ENCODE data around the gene RCSD1. TPM values are rescaled to one million over a fixed set of nuclear protein-coding genes. Genes with fewer than 3 reads are reported as not detected.

Gene RCSD1
- total and polyA plus RNA-seq, 2 of the 13 experiments (the other 11 are each of a cell fraction or from before 2014, with no cell fraction given), result not detected

DNA sequence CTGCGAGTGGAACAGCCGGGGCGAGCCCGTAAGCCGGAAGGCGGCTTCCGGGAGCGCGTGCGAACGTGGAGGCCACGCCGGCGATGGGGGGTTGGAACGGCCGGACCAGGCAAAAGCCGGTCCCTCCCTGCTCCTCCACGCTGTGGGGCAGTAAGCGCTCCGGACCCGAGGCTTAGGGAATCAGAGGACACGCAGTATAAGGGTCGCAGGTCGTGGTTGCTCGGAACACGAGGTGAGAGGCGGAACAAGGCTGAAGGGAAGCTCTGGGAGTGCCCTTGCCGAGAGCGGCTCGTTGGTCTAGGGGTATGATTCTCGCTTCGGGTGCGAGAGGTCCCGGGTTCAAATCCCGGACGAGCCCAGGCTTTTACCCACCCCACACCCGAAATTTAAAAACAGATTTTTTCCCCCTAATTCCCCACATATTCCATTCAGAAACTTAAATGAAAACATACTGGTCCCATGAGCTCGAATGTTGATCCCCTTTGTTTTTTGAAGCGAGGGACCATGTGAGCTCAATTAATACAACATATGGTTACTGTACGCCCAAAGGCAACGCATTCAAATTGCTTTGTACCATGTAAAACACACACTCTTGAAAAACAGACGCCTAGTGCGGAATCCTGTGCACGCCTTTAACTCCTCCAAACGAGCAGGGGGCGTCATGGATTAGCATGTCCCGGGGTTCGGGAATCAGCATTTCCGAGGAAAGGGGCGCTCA lies 84.6 kb downstream of the RCSD1 start (continued):
- TF ChIP-seq CHD4 (IDR thresholded peaks at IDR 0.05; ENCODE audit: borderline replicate concordance, low read length) (no peak), ZNF780A (CRISPR knock-in tag; IDR thresholded peaks at IDR 0.05) (peak; percentile 89), NR2C2 (CRISPR knock-in tag; IDR thresholded peaks at IDR 0.05; ENCODE audit: borderline replicate concordance) (peak; percentile 64; the same call in 1 of the 2 replicates), NKX3-1 (CRISPR knock-in tag; IDR thresholded peaks at IDR 0.05) (peak; percentile 68; the same call in 1 of the 2 replicates), CCAR2 (optimal IDR thresholded peaks at IDR 0.05; ENCODE audit: low read depth, low read length) (no peak), SMYD3 (CRISPR knock-in tag; IDR thresholded peaks at IDR 0.05) (peak; percentile 73; the same call in 1 of the 2 replicates), JUN (CRISPR knock-in tag; IDR thresholded peaks at IDR 0.05) (peak; percentile 45; the same call in 1 of the 2 replicates), ZNF83 (CRISPR knock-in tag; IDR thresholded peaks at IDR 0.05; ENCODE audit: borderline replicate concordance) (peak; percentile 75; the same call in 1 of the 2 replicates), NFIB (CRISPR knock-in tag; IDR thresholded peaks at IDR 0.05; ENCODE audit: borderline replicate concordance) (no peak), FOXA1 (IDR thresholded peaks at IDR 0.05) (no peak), FOXA1 (CRISPR knock-in tag; IDR thresholded peaks at IDR 0.05) (no peak), ZNF772 (CRISPR knock-in tag; IDR thresholded peaks at IDR 0.05) (no peak), SNAPC2 (CRISPR knock-in tag; IDR thresholded peaks at IDR 0.05) (no peak), GATAD2A (CRISPR knock-in tag; IDR thresholded peaks at IDR 0.05) (peak; percentile 17; the same call in 1 of the 2 replicates), RBM39 (IDR thresholded peaks at IDR 0.05; ENCODE audit: low read depth, low read length, poor library complexity, severe bottlenecking) (peak; percentile 86), ZNF33A (CRISPR knock-in tag; IDR thresholded peaks at IDR 0.05; ENCODE audit: borderline replicate concordance) (no peak; the same call in 1 of the 2 replicates), ONECUT2 (CRISPR knock-in tag; IDR thresholded peaks at IDR 0.05) (no peak; the same call in 1 of the 2 replicates), SMAD3 (CRISPR knock-in tag; IDR thresholded peaks at IDR 0.05) (peak; percentile 61; the same call in 1 of the 2 replicates), TBP (CRISPR knock-in tag; IDR thresholded peaks at IDR 0.05) (0 out of 2 replicates have a peak, but pooled peaks have one; percentile 45)
- TF ChIP-seq, protein P1, sequence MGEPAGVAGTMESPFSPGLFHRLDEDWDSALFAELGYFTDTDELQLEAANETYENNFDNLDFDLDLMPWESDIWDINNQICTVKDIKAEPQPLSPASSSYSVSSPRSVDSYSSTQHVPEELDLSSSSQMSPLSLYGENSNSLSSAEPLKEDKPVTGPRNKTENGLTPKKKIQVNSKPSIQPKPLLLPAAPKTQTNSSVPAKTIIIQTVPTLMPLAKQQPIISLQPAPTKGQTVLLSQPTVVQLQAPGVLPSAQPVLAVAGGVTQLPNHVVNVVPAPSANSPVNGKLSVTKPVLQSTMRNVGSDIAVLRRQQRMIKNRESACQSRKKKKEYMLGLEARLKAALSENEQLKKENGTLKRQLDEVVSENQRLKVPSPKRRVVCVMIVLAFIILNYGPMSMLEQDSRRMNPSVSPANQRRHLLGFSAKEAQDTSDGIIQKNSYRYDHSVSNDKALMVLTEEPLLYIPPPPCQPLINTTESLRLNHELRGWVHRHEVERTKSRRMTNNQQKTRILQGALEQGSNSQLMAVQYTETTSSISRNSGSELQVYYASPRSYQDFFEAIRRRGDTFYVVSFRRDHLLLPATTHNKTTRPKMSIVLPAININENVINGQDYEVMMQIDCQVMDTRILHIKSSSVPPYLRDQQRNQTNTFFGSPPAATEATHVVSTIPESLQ (CRISPR knock-in tag; conservative IDR thresholded peaks at IDR 0.05), result no peak
- TF ChIP-seq, protein P2, sequence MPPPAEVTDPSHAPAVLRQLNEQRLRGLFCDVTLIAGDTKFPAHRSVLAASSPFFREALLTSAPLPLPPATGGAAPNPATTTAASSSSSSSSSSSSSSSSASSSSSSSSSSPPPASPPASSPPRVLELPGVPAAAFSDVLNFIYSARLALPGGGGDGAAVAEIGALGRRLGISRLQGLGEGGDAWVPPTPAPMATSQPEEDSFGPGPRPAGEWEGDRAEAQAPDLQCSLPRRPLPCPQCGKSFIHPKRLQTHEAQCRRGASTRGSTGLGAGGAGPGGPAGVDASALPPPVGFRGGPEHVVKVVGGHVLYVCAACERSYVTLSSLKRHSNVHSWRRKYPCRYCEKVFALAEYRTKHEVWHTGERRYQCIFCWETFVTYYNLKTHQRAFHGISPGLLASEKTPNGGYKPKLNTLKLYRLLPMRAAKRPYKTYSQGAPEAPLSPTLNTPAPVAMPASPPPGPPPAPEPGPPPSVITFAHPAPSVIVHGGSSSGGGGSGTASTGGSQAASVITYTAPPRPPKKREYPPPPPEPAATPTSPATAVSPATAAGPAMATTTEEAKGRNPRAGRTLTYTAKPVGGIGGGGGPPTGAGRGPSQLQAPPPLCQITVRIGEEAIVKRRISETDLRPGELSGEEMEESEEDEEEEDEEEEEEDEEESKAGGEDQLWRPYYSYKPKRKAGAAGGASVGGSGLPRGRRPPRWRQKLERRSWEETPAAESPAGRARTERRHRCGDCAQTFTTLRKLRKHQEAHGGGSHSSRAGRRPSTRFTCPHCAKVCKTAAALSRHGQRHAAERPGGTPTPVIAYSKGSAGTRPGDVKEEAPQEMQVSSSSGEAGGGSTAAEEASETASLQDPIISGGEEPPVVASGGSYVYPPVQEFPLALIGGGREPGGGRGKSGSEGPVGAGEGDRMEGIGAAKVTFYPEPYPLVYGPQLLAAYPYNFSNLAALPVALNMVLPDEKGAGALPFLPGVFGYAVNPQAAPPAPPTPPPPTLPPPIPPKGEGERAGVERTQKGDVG (CRISPR knock-in tag; IDR thresholded peaks at IDR 0.05; ENCODE audit: borderline replicate concordance), result no peak
- TF ChIP-seq, protein P3, sequence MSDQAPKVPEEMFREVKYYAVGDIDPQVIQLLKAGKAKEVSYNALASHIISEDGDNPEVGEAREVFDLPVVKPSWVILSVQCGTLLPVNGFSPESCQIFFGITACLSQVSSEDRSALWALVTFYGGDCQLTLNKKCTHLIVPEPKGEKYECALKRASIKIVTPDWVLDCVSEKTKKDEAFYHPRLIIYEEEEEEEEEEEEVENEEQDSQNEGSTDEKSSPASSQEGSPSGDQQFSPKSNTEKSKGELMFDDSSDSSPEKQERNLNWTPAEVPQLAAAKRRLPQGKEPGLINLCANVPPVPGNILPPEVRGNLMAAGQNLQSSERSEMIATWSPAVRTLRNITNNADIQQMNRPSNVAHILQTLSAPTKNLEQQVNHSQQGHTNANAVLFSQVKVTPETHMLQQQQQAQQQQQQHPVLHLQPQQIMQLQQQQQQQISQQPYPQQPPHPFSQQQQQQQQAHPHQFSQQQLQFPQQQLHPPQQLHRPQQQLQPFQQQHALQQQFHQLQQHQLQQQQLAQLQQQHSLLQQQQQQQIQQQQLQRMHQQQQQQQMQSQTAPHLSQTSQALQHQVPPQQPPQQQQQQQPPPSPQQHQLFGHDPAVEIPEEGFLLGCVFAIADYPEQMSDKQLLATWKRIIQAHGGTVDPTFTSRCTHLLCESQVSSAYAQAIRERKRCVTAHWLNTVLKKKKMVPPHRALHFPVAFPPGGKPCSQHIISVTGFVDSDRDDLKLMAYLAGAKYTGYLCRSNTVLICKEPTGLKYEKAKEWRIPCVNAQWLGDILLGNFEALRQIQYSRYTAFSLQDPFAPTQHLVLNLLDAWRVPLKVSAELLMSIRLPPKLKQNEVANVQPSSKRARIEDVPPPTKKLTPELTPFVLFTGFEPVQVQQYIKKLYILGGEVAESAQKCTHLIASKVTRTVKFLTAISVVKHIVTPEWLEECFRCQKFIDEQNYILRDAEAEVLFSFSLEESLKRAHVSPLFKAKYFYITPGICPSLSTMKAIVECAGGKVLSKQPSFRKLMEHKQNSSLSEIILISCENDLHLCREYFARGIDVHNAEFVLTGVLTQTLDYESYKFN (CRISPR knock-in tag; conservative IDR thresholded peaks at IDR 0.05), result peak; percentile 60
